ENCODE data around the gene MIGA2. TPM values are rescaled to one million over a fixed set of nuclear protein-coding genes. Genes with fewer than 3 reads are reported as not detected.

Gene MIGA2
- total RNA-seq, 1 donor from 2014 or later, result 40.2 TPM

- Mint-ChIP-seq H3K9me3 (ENCODE audit: unreplicated experiment) (peaks cover 2% of the 10 kb centered on the region), H3K36me3 (ENCODE audit: unreplicated experiment) (no peaks in the 10 kb centered on the region), H3K27ac (ENCODE audit: unreplicated experiment) (peak overlapping the region; percentile 81), H3K27me3 (ENCODE audit: unreplicated experiment) (peaks cover 6% of the 10 kb centered on the region), H3K4me1 (ENCODE audit: low read depth, unreplicated experiment) (peaks cover 15% of the 10 kb centered on the region), H3K4me3 (ENCODE audit: unreplicated experiment) (peak overlapping the region; percentile 97)
- no peak for TF ChIP-seq CTCF (IDR thresholded peaks at IDR 0.05; ENCODE audit: partially characterized antibody, unreplicated experiment)
- DNase-seq, result no peak
These were observed 719 bp downstream of the MIGA2 start for GRCh38 chr9:129036923-129037766.

- Mint-ChIP-seq H3K27ac (ENCODE audit: unreplicated experiment) (no peak overlapping the region), H3K4me3 (ENCODE audit: unreplicated experiment) (peak overlapping the region; percentile 97), H3K4me1 (ENCODE audit: low read depth, unreplicated experiment) (peaks cover 15% of the 10 kb centered on the region), H3K36me3 (ENCODE audit: unreplicated experiment) (no peaks in the 10 kb centered on the region), H3K27me3 (ENCODE audit: unreplicated experiment) (peaks cover 6% of the 10 kb centered on the region), H3K9me3 (ENCODE audit: unreplicated experiment) (peaks cover 2% of the 10 kb centered on the region)
- no peak for TF ChIP-seq CTCF (IDR thresholded peaks at IDR 0.05; ENCODE audit: partially characterized antibody, unreplicated experiment)
- no peak for DNase-seq
These were observed 1.3 kb downstream of the MIGA2 start for GRCh38 chr9:129037767-129038098.

GRCh38 chr9:129038109-129038852, 1.9 kb downstream of the MIGA2 start:
- peaks cover 6% of the 10 kb centered on the region for H3K27me3 Mint-ChIP-seq (ENCODE audit: unreplicated experiment)
- TF ChIP-seq CTCF (IDR thresholded peaks at IDR 0.05; ENCODE audit: partially characterized antibody, unreplicated experiment), result no peak
- no peak for DNase-seq
- H3K27ac Mint-ChIP-seq (ENCODE audit: unreplicated experiment), result peak overlapping the region; percentile 48
- peaks cover 2% of the 10 kb centered on the region for H3K9me3 Mint-ChIP-seq (ENCODE audit: unreplicated experiment)
- H3K4me1 Mint-ChIP-seq (ENCODE audit: low read depth, unreplicated experiment), result peaks cover 15% of the 10 kb centered on the region
- H3K36me3 Mint-ChIP-seq (ENCODE audit: unreplicated experiment), result no peaks in the 10 kb centered on the region
- peak overlapping the region; percentile 97 for H3K4me3 Mint-ChIP-seq (ENCODE audit: unreplicated experiment)

GRCh38 chr9:129040113-129040643, 3.8 kb downstream of the MIGA2 start:
- Mint-ChIP-seq H3K4me3 (ENCODE audit: unreplicated experiment) (no peak overlapping the region), H3K4me1 (ENCODE audit: low read depth, unreplicated experiment) (peaks cover 15% of the 10 kb centered on the region), H3K36me3 (ENCODE audit: unreplicated experiment) (no peaks in the 10 kb centered on the region), H3K9me3 (ENCODE audit: unreplicated experiment) (peaks cover 2% of the 10 kb centered on the region), H3K27ac (ENCODE audit: unreplicated experiment) (no peak overlapping the region), H3K27me3 (ENCODE audit: unreplicated experiment) (peaks cover 6% of the 10 kb centered on the region)
- no peak for DNase-seq
- no peak for TF ChIP-seq CTCF (IDR thresholded peaks at IDR 0.05; ENCODE audit: partially characterized antibody, unreplicated experiment)
